ENCODE data around the gene S100A13.

GRCh38 chr1:153598309-153599172, 28.8 kb downstream of the S100A13 start:
- no peak for TF ChIP-seq CTCF (IDR thresholded peaks at IDR 0.05; ENCODE audit: insufficient read depth, low read length, poor library complexity, severe bottlenecking)
- TF ChIP-seq EZH2phosphoT487 (conservative IDR thresholded peaks at IDR 0.05; ENCODE audit: low read length), result no peak
